ENCODE data around the gene RAPGEF1.
"Not testable (repeated sequence)": the region's sequence is repeated elsewhere in the genome, so short reads cannot be mapped to it uniquely, and the experiment has no call there.

RAPGEF1 gene

GRCh38 chr9:131681826-131682225, 58.0 kb downstream of the RAPGEF1 start:
- not testable (repeated sequence) for DNase-seq

- not testable (repeated sequence) for DNase-seq
Measured at GRCh38 chr9:131681108-131681507, 58.8 kb downstream of the RAPGEF1 start.

GRCh38 chr9:131679261-131680020, 60.4 kb downstream of the RAPGEF1 start:
- DNase-seq, result peak; percentile 27

- peak; percentile 99 for DNase-seq
Measured at GRCh38 chr9:131678499-131679111, 61.3 kb downstream of the RAPGEF1 start.

GRCh38 chr9:131677444-131678180, 62.3 kb downstream of the RAPGEF1 start:
- peak; percentile 84 for DNase-seq

GRCh38 chr9:131677049-131677443, 62.8 kb downstream of the RAPGEF1 start:
- no peak for DNase-seq

- no peak for DNase-seq
Measured at GRCh38 chr9:131676431-131676972, 63.4 kb downstream of the RAPGEF1 start.

GRCh38 chr9:131675437-131676022, 64.3 kb downstream of the RAPGEF1 start:
- no peak for DNase-seq

GRCh38 chr9:131674425-131675421, 65.2 kb downstream of the RAPGEF1 start:
- no peak for DNase-seq

GRCh38 chr9:131673531-131673930, 66.3 kb downstream of the RAPGEF1 start:
- DNase-seq, result no peak

- DNase-seq, result no peak
Measured at GRCh38 chr9:131673068-131673467, 66.8 kb downstream of the RAPGEF1 start.

- DNase-seq, result no peak
Measured at GRCh38 chr9:131672451-131672850, 67.4 kb downstream of the RAPGEF1 start.

GRCh38 chr9:131671133-131671520, 68.7 kb downstream of the RAPGEF1 start:
- no peak for DNase-seq

- no peak for DNase-seq
Measured at GRCh38 chr9:131670247-131671132, 69.4 kb downstream of the RAPGEF1 start.

- no peak for DNase-seq
Measured at GRCh38 chr9:131669269-131670157, 70.4 kb downstream of the RAPGEF1 start.

GRCh38 chr9:131668439-131669268, 71.2 kb downstream of the RAPGEF1 start:
- DNase-seq, result peak; percentile 85

- DNase-seq, result no peak
Measured at GRCh38 chr9:131668057-131668438, 71.8 kb downstream of the RAPGEF1 start.

- DNase-seq, result no peak
Measured at GRCh38 chr9:131667576-131667975, 72.3 kb downstream of the RAPGEF1 start.

- no peak for DNase-seq
Measured at GRCh38 chr9:131666774-131667173, 73.1 kb downstream of the RAPGEF1 start.
